Measurements from ENCODE around the gene ESR1.

ESR1 gene

DNA sequence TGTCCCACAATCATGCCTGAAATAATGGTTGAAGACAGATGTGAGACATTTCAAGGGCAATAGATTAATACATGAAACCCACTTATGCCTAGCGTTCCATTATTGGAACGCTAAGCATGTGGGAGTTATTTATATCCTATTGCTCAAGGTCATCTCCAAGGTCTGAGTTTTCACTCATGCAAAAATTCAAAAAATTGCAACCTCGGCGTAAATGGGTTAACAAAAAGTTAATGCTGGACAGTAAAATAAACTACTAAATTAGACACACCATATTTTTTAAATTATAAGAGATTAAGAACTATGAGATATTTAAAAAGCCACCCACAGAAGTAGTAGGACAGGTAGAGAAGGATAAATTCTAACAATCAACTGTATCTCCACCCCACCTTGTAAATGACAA lies 98.4 kb downstream of the ESR1 start (continued):
- TF ChIP-seq, protein P1, sequence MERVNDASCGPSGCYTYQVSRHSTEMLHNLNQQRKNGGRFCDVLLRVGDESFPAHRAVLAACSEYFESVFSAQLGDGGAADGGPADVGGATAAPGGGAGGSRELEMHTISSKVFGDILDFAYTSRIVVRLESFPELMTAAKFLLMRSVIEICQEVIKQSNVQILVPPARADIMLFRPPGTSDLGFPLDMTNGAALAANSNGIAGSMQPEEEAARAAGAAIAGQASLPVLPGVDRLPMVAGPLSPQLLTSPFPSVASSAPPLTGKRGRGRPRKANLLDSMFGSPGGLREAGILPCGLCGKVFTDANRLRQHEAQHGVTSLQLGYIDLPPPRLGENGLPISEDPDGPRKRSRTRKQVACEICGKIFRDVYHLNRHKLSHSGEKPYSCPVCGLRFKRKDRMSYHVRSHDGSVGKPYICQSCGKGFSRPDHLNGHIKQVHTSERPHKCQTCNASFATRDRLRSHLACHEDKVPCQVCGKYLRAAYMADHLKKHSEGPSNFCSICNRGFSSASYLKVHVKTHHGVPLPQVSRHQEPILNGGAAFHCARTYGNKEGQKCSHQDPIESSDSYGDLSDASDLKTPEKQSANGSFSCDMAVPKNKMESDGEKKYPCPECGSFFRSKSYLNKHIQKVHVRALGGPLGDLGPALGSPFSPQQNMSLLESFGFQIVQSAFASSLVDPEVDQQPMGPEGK (CRISPR knock-in tag; IDR thresholded peaks at IDR 0.05; ENCODE audit: borderline replicate concordance) = no peak
- no peak for TF ChIP-seq ZFP30 (CRISPR knock-in tag; IDR thresholded peaks at IDR 0.05)

DNA sequence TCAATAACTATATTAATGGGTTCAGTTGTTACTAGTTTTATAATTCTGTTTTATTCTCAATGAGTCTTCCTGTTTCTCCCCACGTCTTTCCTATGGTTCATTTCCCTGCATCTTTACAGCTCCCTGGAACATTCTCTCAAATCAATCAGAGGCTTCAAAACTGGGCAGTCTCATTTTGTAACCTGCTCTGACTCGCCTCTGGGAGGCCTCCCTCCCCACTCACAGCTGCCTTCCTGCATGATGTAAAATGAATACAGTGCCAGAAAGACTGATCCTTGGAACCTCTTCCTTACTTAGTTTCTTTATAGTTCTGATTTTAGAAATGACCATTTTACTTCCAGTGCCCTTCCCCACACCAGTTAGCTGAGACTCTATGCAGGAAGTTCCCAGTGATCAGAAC lies 103.9 kb downstream of the ESR1 start:
- TF ChIP-seq ZC3H10 (CRISPR knock-in tag; IDR thresholded peaks at IDR 0.05) (no peak), CSDC2 (CRISPR knock-in tag; IDR thresholded peaks at IDR 0.05) (no peak), ARNTL (CRISPR knock-in tag; IDR thresholded peaks at IDR 0.05; ENCODE audit: borderline replicate concordance, low read depth) (no peak), BACH2 (CRISPR knock-in tag; IDR thresholded peaks at IDR 0.05; ENCODE audit: borderline replicate concordance) (no peak)
- ATAC-seq = no peak

DNA sequence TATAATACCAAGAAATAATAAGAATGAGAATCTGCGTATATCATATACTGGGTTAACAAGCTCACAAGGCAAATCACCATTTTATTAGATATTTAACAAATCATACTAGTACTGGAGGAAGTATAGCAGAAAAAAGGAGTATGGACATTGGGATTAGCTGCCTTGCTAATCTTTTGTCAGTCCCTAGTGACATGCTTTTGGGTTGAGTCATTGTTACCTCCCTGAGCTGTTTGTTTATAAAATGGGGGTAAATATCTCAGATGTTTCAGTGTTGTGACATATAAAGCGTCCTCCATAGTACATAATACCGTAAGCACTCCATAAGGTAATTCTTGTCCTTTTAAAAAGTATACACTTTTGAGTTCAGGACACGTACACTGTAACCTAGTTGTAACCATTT lies 107.0 kb downstream of the ESR1 start:
- TF ChIP-seq ZFP3 (CRISPR knock-in tag; IDR thresholded peaks at IDR 0.05) (no peak), ZNF565 (CRISPR knock-in tag; conservative IDR thresholded peaks at IDR 0.05; ENCODE audit: low read depth) (no peak), RARB (CRISPR knock-in tag; IDR thresholded peaks at IDR 0.05) (no peak), ZNF70 (CRISPR knock-in tag; IDR thresholded peaks at IDR 0.05) (no peak), ZNF8 (CRISPR knock-in tag; IDR thresholded peaks at IDR 0.05) (no peak), ARNTL (CRISPR knock-in tag; IDR thresholded peaks at IDR 0.05; ENCODE audit: borderline replicate concordance, low read depth) (no peak), GLIS3 (CRISPR knock-in tag; IDR thresholded peaks at IDR 0.05) (no peak), ZC3H10 (CRISPR knock-in tag; IDR thresholded peaks at IDR 0.05) (no peak), PPARA (CRISPR knock-in tag; IDR thresholded peaks at IDR 0.05; ENCODE audit: borderline replicate concordance) (no peak)
- TF ChIP-seq, protein P2, sequence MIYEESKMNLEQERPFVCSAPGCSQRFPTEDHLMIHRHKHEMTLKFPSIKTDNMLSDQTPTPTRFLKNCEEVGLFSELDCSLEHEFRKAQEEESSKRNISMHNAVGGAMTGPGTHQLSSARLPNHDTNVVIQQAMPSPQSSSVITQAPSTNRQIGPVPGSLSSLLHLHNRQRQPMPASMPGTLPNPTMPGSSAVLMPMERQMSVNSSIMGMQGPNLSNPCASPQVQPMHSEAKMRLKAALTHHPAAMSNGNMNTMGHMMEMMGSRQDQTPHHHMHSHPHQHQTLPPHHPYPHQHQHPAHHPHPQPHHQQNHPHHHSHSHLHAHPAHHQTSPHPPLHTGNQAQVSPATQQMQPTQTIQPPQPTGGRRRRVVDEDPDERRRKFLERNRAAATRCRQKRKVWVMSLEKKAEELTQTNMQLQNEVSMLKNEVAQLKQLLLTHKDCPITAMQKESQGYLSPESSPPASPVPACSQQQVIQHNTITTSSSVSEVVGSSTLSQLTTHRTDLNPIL (CRISPR knock-in tag; IDR thresholded peaks at IDR 0.05; ENCODE audit: low read depth) = no peak
- TF ChIP-seq, protein P3, sequence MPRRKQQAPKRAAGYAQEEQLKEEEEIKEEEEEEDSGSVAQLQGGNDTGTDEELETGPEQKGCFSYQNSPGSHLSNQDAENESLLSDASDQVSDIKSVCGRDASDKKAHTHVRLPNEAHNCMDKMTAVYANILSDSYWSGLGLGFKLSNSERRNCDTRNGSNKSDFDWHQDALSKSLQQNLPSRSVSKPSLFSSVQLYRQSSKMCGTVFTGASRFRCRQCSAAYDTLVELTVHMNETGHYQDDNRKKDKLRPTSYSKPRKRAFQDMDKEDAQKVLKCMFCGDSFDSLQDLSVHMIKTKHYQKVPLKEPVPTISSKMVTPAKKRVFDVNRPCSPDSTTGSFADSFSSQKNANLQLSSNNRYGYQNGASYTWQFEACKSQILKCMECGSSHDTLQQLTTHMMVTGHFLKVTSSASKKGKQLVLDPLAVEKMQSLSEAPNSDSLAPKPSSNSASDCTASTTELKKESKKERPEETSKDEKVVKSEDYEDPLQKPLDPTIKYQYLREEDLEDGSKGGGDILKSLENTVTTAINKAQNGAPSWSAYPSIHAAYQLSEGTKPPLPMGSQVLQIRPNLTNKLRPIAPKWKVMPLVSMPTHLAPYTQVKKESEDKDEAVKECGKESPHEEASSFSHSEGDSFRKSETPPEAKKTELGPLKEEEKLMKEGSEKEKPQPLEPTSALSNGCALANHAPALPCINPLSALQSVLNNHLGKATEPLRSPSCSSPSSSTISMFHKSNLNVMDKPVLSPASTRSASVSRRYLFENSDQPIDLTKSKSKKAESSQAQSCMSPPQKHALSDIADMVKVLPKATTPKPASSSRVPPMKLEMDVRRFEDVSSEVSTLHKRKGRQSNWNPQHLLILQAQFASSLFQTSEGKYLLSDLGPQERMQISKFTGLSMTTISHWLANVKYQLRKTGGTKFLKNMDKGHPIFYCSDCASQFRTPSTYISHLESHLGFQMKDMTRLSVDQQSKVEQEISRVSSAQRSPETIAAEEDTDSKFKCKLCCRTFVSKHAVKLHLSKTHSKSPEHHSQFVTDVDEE (CRISPR knock-in tag; IDR thresholded peaks at IDR 0.05) = no peak
- TF ChIP-seq, protein P1 (CRISPR knock-in tag; IDR thresholded peaks at IDR 0.05; ENCODE audit: borderline replicate concordance) = no peak
- ATAC-seq = no peak

DNA sequence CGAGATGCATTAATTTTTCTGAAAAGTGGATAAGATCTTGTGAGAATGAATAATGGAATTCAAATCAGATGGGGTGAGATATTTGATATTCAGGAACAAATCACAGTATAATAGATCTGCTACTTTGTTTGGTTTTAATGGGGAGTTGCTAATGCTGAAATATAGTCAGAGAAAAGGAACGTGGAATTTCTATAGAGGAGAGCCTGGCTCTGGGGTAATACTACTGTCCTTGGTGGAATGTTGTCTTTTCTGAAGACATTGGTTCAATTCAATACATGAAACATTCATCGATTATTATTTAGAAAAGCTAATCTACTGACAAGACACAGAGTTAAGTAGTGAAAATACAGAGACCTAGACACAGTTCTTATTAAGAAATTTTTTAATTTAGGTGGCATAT lies 108.6 kb downstream of the ESR1 start:
- ATAC-seq = no peak
- TF ChIP-seq, protein P2 (CRISPR knock-in tag; IDR thresholded peaks at IDR 0.05; ENCODE audit: low read depth) = no peak
- TF ChIP-seq, protein P1 (CRISPR knock-in tag; IDR thresholded peaks at IDR 0.05; ENCODE audit: borderline replicate concordance) = no peak
- TF ChIP-seq ISL1 (CRISPR knock-in tag; IDR thresholded peaks at IDR 0.05) (no peak), ZNF70 (CRISPR knock-in tag; IDR thresholded peaks at IDR 0.05) (no peak), TCF4 (CRISPR knock-in tag; IDR thresholded peaks at IDR 0.05; ENCODE audit: borderline replicate concordance) (no peak), ZFP30 (CRISPR knock-in tag; IDR thresholded peaks at IDR 0.05) (no peak), RARB (CRISPR knock-in tag; IDR thresholded peaks at IDR 0.05) (no peak), CSDC2 (CRISPR knock-in tag; IDR thresholded peaks at IDR 0.05) (no peak), TOX (CRISPR knock-in tag; IDR thresholded peaks at IDR 0.05; ENCODE audit: borderline replicate concordance) (no peak)
- TF ChIP-seq, protein P4, sequence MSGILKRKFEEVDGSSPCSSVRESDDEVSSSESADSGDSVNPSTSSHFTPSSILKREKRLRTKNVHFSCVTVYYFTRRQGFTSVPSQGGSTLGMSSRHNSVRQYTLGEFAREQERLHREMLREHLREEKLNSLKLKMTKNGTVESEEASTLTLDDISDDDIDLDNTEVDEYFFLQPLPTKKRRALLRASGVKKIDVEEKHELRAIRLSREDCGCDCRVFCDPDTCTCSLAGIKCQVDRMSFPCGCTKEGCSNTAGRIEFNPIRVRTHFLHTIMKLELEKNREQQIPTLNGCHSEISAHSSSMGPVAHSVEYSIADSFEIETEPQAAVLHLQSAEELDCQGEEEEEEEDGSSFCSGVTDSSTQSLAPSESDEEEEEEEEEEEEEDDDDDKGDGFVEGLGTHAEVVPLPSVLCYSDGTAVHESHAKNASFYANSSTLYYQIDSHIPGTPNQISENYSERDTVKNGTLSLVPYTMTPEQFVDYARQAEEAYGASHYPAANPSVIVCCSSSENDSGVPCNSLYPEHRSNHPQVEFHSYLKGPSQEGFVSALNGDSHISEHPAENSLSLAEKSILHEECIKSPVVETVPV (CRISPR knock-in tag; IDR thresholded peaks at IDR 0.05) = no peak
